IMR-90 (cell line): ENCODE results near the gene TMBIM1.

ENCODE experiments used
- CTCF ChIP-seq: conservative IDR thresholded peaks from 2 replicates; pipeline ENCODE4 v1.5.1; 2012; ENCODE audit warnings: mild to moderate bottlenecking, low read depth, low read length, improper control_type of control experiment
- ELK1 ChIP-seq: fragments of 150-350 bp; IDR thresholded peaks from 2 replicates; pipeline ENCODE4 v1.6.1; 2016; ENCODE audit warnings: low read depth, mild to moderate bottlenecking, low read length, moderate library complexity, borderline replicate concordance
- RAD21 ChIP-seq: IDR thresholded peaks from 2 replicates; pipeline ENCODE4 v1.6.1; 2012; ENCODE audit warnings: low read length, improper control_type of control experiment
- USF2 ChIP-seq: fragments of 150-350 bp; IDR thresholded peaks from 2 replicates; pipeline ENCODE4 v1.6.1; 2017; ENCODE audit warnings: mild to moderate bottlenecking, antibody characterized with exemption, low read length, low read depth

- TF ChIP-seq CTCF, result no peak
- TF ChIP-seq ELK1, result no peak
- TF ChIP-seq USF2, result no peak
- no peak for TF ChIP-seq RAD21
Measured at GRCh38 chr2:218306184-218306920, 14.0 kb upstream of the TMBIM1 start.
